Liver (tissue), 9 donors: ENCODE measurements around the gene MIEF1. TPM values are rescaled to one million over a fixed set of nuclear protein-coding genes. Genes with fewer than 3 reads are reported as not detected.

ENCODE experiments used
- DNase-seq: peaks from one replicate; pipeline ENCODE4 v3.0.0-alpha.2; 2017; ENCODE audit warnings: low spot score
- H3K27ac ChIP-seq, 2 donors: one replicate each; pipeline ENCODE4 v1.7.0; 2013; ENCODE audit warnings: inconsistent platforms in 2 of 2, low read length in 2 of 2, control low read depth in 1 of 2, low read depth in 1 of 2, mild to moderate bottlenecking in 1 of 2
- H3K27me3 ChIP-seq, 4 donors: one replicate each; pipeline versions ENCODE4 v1.6.1 to v1.7.0; 2013; ENCODE audit warnings: low read length in 3 of 4, inconsistent platforms in 1 of 4, mild to moderate bottlenecking in 1 of 4, moderate library complexity in 1 of 4; ENCODE audit not compliant: control insufficient read depth in 4 of 4, insufficient read depth in 4 of 4
- H3K36me3 ChIP-seq, 4 donors: one replicate each; pipeline versions ENCODE4 v1.6.1 to v1.7.0; 2013; ENCODE audit warnings: low read length in 3 of 4, mild to moderate bottlenecking in 3 of 4, low read depth in 1 of 4, moderate library complexity in 1 of 4; ENCODE audit not compliant: control insufficient read depth in 4 of 4, insufficient read depth in 3 of 4
- H3K4me1 ChIP-seq, 4 donors: one replicate each; pipeline versions ENCODE4 v1.6.1 to v1.7.0; 2013; ENCODE audit warnings: low read length in 3 of 4, mild to moderate bottlenecking in 3 of 4, moderate library complexity in 1 of 4; ENCODE audit not compliant: control insufficient read depth in 4 of 4, insufficient read depth in 4 of 4
- H3K4me3 ChIP-seq, 3 donors: one replicate each; pipeline versions ENCODE4 v1.6.1 to v1.7.0; 2013; ENCODE audit warnings: low read length in 3 of 3, control low read depth in 1 of 3, low read depth in 1 of 3, mild to moderate bottlenecking in 1 of 3
- H3K9ac ChIP-seq, 2 donors: one replicate each; pipeline ENCODE4 v1.7.0; 2013; ENCODE audit warnings: low read length in 2 of 2, mild to moderate bottlenecking in 2 of 2, moderate library complexity in 2 of 2, control low read depth in 1 of 2, low read depth in 1 of 2
- H3K9me3 ChIP-seq, 4 donors: one replicate each; pipeline versions ENCODE4 v1.6.1 to v1.7.0; 2013; ENCODE audit warnings: low read length in 3 of 4; ENCODE audit not compliant: control insufficient read depth in 4 of 4
- EGR1 ChIP-seq, 2 donors: IDR thresholded peaks; 2 replicates each; pipeline ENCODE4 v1.6.1; 2016 to 2018; ENCODE audit warnings: antibody characterized with exemption in 2 of 2, low read depth in 2 of 2
- GABPA ChIP-seq, 2 donors: IDR thresholded peaks in 1 of 2; conservative IDR thresholded peaks in 1 of 2; 2 replicates each; pipeline ENCODE4 v1.6.1; 2016; ENCODE audit warnings: antibody characterized with exemption in 2 of 2, mild to moderate bottlenecking in 1 of 2, moderate library complexity in 1 of 2
- HNF4A ChIP-seq, 2 donors: conservative IDR thresholded peaks; 2 replicates each; pipeline ENCODE4 v1.6.1; 2016; ENCODE audit warnings: antibody characterized with exemption in 2 of 2, mild to moderate bottlenecking in 2 of 2
- HNF4G ChIP-seq: IDR thresholded peaks from 2 replicates; pipeline ENCODE4 v1.6.1; 2016; ENCODE audit warnings: antibody characterized with exemption
- JUND ChIP-seq, 2 donors: IDR thresholded peaks; 2 replicates each; pipeline ENCODE4 v1.6.1; 2016; ENCODE audit warnings: antibody characterized with exemption in 2 of 2
- NR2F2 ChIP-seq: IDR thresholded peaks from 2 replicates; pipeline ENCODE4 v1.6.1; 2016; ENCODE audit warnings: antibody characterized with exemption
- RAD21 ChIP-seq, 2 donors: IDR thresholded peaks; 2 replicates each; pipeline ENCODE4 v1.6.1; 2016; ENCODE audit warnings: antibody characterized with exemption in 2 of 2, mild to moderate bottlenecking in 2 of 2
- RXRA ChIP-seq, 2 donors: IDR thresholded peaks; 2 replicates each; pipeline ENCODE4 v1.6.1; 2017 to 2018; ENCODE audit warnings: antibody characterized with exemption in 2 of 2, mild to moderate bottlenecking in 1 of 2
- TAF1 ChIP-seq: conservative IDR thresholded peaks from 2 replicates; pipeline ENCODE4 v1.6.1; 2016; ENCODE audit warnings: antibody characterized with exemption, mild to moderate bottlenecking
- YY1 ChIP-seq: IDR thresholded peaks from 2 replicates; pipeline ENCODE4 v1.6.1; 2016; ENCODE audit warnings: antibody characterized with exemption, mild to moderate bottlenecking
- WGBS: extraction: QIAGEN DNeasy Blood & Tissue Kit; methylation state at CpG from one replicate; pipeline ENCODE4 v1.1.7; 2013; 5-methylcytosine and 5-hydroxymethylcytosine counted together
- polyA plus RNA-seq, 2 donors: library from polyadenylated mRNA; stranded (reverse) in 1 of 2; unstranded in 1 of 2; fragments of 200-250 nt in 1 of 2; fragments of >200 nt in 1 of 2; fragmentation: Nextera tagmentation in 1 of 2; extraction: Ambion mirVana in 1 of 2; gene quantifications; one replicate each; pipeline versions ENCODE4 v1.2.1 to v1.2.3, GENCODE V29; 2013 to 2015
- total RNA-seq, 2 donors: library from RNA; depleted of rRNA; stranded (reverse); fragments of >200 nt; gene quantifications; one replicate each; pipeline ENCODE4 v1.2.3, GENCODE V29; 2014
- TF ChIP-seq, protein P1 (sequence below): fragments of 150-350 bp; IDR thresholded peaks from 2 replicates; pipeline ENCODE4 v1.5.1; 2017; ENCODE audit warnings: improper control_type of control experiment, low read depth, low read length; ENCODE audit not compliant: missing input control
- TF ChIP-seq, protein P2 (sequence below): IDR thresholded peaks from 2 replicates; pipeline ENCODE4 v1.6.1; 2016; ENCODE audit warnings: antibody characterized with exemption, mild to moderate bottlenecking
- TF ChIP-seq, protein P3 (sequence below): IDR thresholded peaks from 2 replicates; pipeline ENCODE4 v1.6.1; 2016; ENCODE audit warnings: antibody characterized with exemption
- TF ChIP-seq, protein P4 (sequence below): IDR thresholded peaks from 2 replicates; pipeline ENCODE4 v1.6.1; 2016; ENCODE audit warnings: antibody characterized with exemption
- donor health status: healthy.
- donor health status: healthy.
- donor health status: healthy.
- donor health status: healthy.
- donor health status: healthy.

MIEF1 gene
- total and polyA plus RNA-seq, 4 donors, result 12.9 to 31.1 (median 20.7) TPM

DNA sequence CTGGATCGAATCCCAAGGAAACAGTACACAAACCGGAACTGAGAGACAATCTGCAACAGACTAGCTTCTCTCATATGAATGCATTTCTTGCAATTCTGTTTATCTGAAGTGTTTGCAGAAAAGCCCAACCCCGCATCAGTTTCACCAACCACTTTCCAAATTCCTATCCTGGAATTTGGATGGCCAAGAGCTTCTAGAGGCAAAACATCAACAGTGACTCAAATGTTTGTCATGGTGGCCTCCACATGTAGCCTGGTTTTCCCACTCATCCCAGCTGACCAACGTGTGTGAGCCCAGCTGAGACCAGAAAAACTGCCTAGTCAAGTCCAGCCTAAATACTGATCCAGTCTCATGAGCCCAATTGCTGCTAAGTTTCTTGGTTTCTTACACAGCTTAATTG, 8.3 kb upstream of the MIEF1 start (continued):
- TF ChIP-seq, protein P1, sequence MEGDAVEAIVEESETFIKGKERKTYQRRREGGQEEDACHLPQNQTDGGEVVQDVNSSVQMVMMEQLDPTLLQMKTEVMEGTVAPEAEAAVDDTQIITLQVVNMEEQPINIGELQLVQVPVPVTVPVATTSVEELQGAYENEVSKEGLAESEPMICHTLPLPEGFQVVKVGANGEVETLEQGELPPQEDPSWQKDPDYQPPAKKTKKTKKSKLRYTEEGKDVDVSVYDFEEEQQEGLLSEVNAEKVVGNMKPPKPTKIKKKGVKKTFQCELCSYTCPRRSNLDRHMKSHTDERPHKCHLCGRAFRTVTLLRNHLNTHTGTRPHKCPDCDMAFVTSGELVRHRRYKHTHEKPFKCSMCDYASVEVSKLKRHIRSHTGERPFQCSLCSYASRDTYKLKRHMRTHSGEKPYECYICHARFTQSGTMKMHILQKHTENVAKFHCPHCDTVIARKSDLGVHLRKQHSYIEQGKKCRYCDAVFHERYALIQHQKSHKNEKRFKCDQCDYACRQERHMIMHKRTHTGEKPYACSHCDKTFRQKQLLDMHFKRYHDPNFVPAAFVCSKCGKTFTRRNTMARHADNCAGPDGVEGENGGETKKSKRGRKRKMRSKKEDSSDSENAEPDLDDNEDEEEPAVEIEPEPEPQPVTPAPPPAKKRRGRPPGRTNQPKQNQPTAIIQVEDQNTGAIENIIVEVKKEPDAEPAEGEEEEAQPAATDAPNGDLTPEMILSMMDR, result no peak

DNA sequence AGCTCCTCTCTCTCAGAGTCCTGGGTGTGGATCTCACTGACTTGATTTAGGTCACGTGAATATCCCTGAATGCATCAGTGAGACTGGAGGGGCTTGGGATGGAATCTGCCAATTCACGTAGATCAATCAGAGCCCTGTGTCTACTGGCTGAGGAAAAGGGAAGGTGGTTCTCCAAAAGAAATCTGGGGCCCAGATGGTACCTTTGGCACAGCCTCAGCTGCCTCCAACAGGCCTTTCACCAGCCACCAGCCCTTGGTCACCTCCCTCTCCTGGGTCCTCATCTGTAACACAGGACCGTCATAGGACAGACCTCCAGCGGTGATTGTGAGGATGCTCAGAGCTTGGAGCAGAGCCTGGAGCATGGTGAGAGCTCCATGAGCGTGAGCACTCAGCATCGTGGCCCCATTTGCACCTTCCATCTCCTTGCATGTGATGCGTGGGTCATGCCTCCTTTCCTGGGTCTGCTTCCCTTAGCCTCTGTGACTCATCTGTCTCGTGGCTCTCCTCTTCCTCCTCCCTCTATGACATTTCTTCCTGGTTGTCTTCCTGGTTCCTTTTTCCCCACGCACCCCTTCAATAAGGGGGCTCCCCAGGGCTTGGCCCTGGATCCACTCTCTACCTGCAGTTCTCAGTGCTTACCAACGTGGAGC, 7.5 kb upstream of the MIEF1 start:
- 79% methylated on average over 10 of the region's 10 CpGs for WGBS
- no peaks in the 10 kb centered on the region for H3K36me3 ChIP-seq
- no peaks in the 10 kb centered on the region for H3K4me1 ChIP-seq
- H3K27me3 ChIP-seq, result no peaks in the 10 kb centered on the region
- H3K9me3 ChIP-seq, result no peaks in the 10 kb centered on the region
- no peak overlapping the region for H3K9ac ChIP-seq
- no peak overlapping the region for H3K4me3 ChIP-seq
- H3K27ac ChIP-seq, result no peak overlapping the region
- DNase-seq, result no peak
- TF ChIP-seq, protein P2, sequence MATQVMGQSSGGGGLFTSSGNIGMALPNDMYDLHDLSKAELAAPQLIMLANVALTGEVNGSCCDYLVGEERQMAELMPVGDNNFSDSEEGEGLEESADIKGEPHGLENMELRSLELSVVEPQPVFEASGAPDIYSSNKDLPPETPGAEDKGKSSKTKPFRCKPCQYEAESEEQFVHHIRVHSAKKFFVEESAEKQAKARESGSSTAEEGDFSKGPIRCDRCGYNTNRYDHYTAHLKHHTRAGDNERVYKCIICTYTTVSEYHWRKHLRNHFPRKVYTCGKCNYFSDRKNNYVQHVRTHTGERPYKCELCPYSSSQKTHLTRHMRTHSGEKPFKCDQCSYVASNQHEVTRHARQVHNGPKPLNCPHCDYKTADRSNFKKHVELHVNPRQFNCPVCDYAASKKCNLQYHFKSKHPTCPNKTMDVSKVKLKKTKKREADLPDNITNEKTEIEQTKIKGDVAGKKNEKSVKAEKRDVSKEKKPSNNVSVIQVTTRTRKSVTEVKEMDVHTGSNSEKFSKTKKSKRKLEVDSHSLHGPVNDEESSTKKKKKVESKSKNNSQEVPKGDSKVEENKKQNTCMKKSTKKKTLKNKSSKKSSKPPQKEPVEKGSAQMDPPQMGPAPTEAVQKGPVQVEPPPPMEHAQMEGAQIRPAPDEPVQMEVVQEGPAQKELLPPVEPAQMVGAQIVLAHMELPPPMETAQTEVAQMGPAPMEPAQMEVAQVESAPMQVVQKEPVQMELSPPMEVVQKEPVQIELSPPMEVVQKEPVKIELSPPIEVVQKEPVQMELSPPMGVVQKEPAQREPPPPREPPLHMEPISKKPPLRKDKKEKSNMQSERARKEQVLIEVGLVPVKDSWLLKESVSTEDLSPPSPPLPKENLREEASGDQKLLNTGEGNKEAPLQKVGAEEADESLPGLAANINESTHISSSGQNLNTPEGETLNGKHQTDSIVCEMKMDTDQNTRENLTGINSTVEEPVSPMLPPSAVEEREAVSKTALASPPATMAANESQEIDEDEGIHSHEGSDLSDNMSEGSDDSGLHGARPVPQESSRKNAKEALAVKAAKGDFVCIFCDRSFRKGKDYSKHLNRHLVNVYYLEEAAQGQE, result no peak
- TF ChIP-seq RAD21 (IDR thresholded peaks at IDR 0.05) (no peak), NR2F2 (no peak), JUND (IDR thresholded peaks at IDR 0.05) (no peak), YY1 (no peak), GABPA (IDR thresholded peaks at IDR 0.05 in 1 of 2, conservative IDR thresholded peaks at IDR 0.05 in 1 of 2) (no peak), TAF1 (no peak), EGR1 (IDR thresholded peaks at IDR 0.05; ENCODE audit: low read depth in 2 of 2) (no peak), HNF4G (no peak), HNF4A (conservative IDR thresholded peaks at IDR 0.05) (no peak), RXRA (IDR thresholded peaks at IDR 0.05) (no peak)
- TF ChIP-seq, protein P3, sequence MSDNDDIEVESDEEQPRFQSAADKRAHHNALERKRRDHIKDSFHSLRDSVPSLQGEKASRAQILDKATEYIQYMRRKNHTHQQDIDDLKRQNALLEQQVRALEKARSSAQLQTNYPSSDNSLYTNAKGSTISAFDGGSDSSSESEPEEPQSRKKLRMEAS, result no peak
- TF ChIP-seq, protein P4, sequence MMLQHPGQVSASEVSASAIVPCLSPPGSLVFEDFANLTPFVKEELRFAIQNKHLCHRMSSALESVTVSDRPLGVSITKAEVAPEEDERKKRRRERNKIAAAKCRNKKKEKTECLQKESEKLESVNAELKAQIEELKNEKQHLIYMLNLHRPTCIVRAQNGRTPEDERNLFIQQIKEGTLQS, result no peak
- TF ChIP-seq, protein P1, result no peak
